Measurements from ENCODE around the gene ZNF736.
"Not testable (repeated sequence)": the region's sequence is repeated elsewhere in the genome, so short reads cannot be mapped to it uniquely, and the experiment has no call there.

Gene ZNF736

GRCh38 chr7:64313740-64314491, at the start of gene ZNF736:
ZNF736 (plus strand) TSS chr7:64313961; CDS start chr7:64314151, 190 bp downstream.
- peak; percentile 45 for DNase-seq (ENCODE audit: low spot score)

GRCh38 chr7:64266341-64266919, 47.3 kb upstream of the ZNF736 start:
- no peak for DNase-seq (ENCODE audit: low spot score)

GRCh38 chr7:64277630-64278029, 36.1 kb upstream of the ZNF736 start:
- DNase-seq (ENCODE audit: low spot score) = no peak

- DNase-seq (ENCODE audit: low spot score) = no peak
These were observed 18.9 kb upstream of the ZNF736 start for GRCh38 chr7:64294701-64295420.

GRCh38 chr7:64297418-64297817, 16.3 kb upstream of the ZNF736 start:
- not testable (repeated sequence) for DNase-seq (ENCODE audit: low spot score)

GRCh38 chr7:64300641-64301405, 12.9 kb upstream of the ZNF736 start:
- DNase-seq (ENCODE audit: low spot score) = no peak

GRCh38 chr7:64307254-64308015, 6.3 kb upstream of the ZNF736 start:
- DNase-seq (ENCODE audit: low spot score) = peak; percentile 7

- DNase-seq (ENCODE audit: low spot score) = no peak
These were observed 5.8 kb upstream of the ZNF736 start for GRCh38 chr7:64308016-64308270.

GRCh38 chr7:64310426-64310825, 3.3 kb upstream of the ZNF736 start:
- no peak for DNase-seq (ENCODE audit: low spot score)

GRCh38 chr7:64312826-64313225, 935 bp upstream of the ZNF736 start:
- DNase-seq (ENCODE audit: low spot score) = no peak

- no peak for DNase-seq (ENCODE audit: low spot score)
These were observed 805 bp downstream of the ZNF736 start for GRCh38 chr7:64314566-64314965.

GRCh38 chr7:64316031-64316742, 2.4 kb downstream of the ZNF736 start:
- DNase-seq (ENCODE audit: low spot score) = not testable (repeated sequence)

- no peak for DNase-seq (ENCODE audit: low spot score)
These were observed 7.1 kb downstream of the ZNF736 start for GRCh38 chr7:64320547-64321513.

GRCh38 chr7:64324166-64324565, 10.4 kb downstream of the ZNF736 start:
- DNase-seq (ENCODE audit: low spot score) = not testable (repeated sequence)

- not testable (repeated sequence) for DNase-seq (ENCODE audit: low spot score)
These were observed 35.0 kb downstream of the ZNF736 start for GRCh38 chr7:64348713-64349210.

GRCh38 chr7:64359543-64359942, 45.8 kb downstream of the ZNF736 start:
- DNase-seq (ENCODE audit: low spot score) = no peak

- no peak for DNase-seq (ENCODE audit: low spot score)
These were observed 57.4 kb downstream of the ZNF736 start for GRCh38 chr7:64371116-64371515.

GRCh38 chr7:64373017-64373416, 59.3 kb downstream of the ZNF736 start:
- no peak for DNase-seq (ENCODE audit: low spot score)

- DNase-seq (ENCODE audit: low spot score) = no peak
These were observed 86.6 kb downstream of the ZNF736 start for GRCh38 chr7:64400401-64400800.

Measured in hematopoietic multipotent progenitor cell treated with erythropoietin and hydrocortisone succinate and interleukin-3 and kit ligand, for 15 days (in vitro differentiated cells).